ENCODE results near the gene RNF121.

The RNF121 gene

GRCh38 chr11:71995726-71996291, 67.0 kb downstream of the RNF121 start:
- no peak for TF ChIP-seq CTCF (conservative IDR thresholded peaks at IDR 0.05; ENCODE audit: low read depth)
- no peak for DNase-seq (ENCODE audit: low spot score)
- no peak overlapping the region for H3K27ac ChIP-seq
- ChIA-PET POLR2A (ENCODE audit: low non-redundant PET) (no interaction called here), CTCF (no interaction called here)

- no peak for DNase-seq (ENCODE audit: low spot score)
- ChIA-PET POLR2A (ENCODE audit: low non-redundant PET) (no interaction called here), CTCF (no interaction called here)
- no peak overlapping the region for H3K27ac ChIP-seq
- TF ChIP-seq CTCF (conservative IDR thresholded peaks at IDR 0.05; ENCODE audit: low read depth), result no peak
These were observed 67.7 kb downstream of the RNF121 start for GRCh38 chr11:71996517-71996916.

GRCh38 chr11:71996946-71997345, 68.1 kb downstream of the RNF121 start:
- DNase-seq (ENCODE audit: low spot score), result no peak
- POLR2A ChIA-PET (ENCODE audit: low non-redundant PET), result no interaction called here
- H3K27ac ChIP-seq, result no peak overlapping the region
- no peak for TF ChIP-seq CTCF (conservative IDR thresholded peaks at IDR 0.05; ENCODE audit: low read depth)
- CTCF ChIA-PET, result no interaction called here

DNA sequence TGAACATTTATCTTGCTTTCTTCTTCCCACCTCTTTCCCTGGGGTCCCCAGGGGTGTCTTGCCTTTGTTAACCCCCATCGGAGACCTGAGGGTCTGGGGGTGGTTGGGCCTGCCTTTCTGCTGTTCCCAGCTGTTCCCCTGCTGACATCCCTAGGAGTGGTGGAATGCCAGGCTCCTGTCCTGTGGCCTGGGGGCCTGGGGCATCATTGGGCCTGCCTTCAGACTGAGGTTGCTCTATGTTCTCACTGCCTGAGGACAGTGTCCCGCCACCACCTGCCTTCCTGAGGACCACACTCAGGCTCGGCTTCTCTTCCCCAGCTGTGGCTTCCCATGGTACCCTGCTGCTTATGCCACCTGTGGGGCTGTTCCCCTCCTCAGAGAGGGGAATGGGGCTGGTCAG, 68.7 kb downstream of the RNF121 start:
- ChIA-PET CTCF (interaction anchor here (1.2 kb wide), 1 partner anchor 185 kb away, joined by 5 read pairs; no protein-coding TSS in a partner anchor), POLR2A (ENCODE audit: low non-redundant PET) (no interaction called here)
- no peak for DNase-seq (ENCODE audit: low spot score)
- H3K27ac ChIP-seq, result no peak overlapping the region
- no peak for TF ChIP-seq CTCF (conservative IDR thresholded peaks at IDR 0.05; ENCODE audit: low read depth)

- DNase-seq (ENCODE audit: low spot score), result no peak
- TF ChIP-seq CTCF (conservative IDR thresholded peaks at IDR 0.05; ENCODE audit: low read depth), result no peak
- ChIA-PET CTCF (interaction anchor here (1.2 kb wide), 1 partner anchor 185 kb away, joined by 5 read pairs; no protein-coding TSS in a partner anchor), POLR2A (ENCODE audit: low non-redundant PET) (interaction anchor here (0.6 kb wide), 1 partner anchor 8 kb away, joined by 3 read pairs; no protein-coding TSS in a partner anchor)
- peak overlapping the region; percentile 56; the same call in 1 of the 2 replicates for H3K27ac ChIP-seq
These were observed 69.2 kb downstream of the RNF121 start for GRCh38 chr11:71998061-71998460.

DNA sequence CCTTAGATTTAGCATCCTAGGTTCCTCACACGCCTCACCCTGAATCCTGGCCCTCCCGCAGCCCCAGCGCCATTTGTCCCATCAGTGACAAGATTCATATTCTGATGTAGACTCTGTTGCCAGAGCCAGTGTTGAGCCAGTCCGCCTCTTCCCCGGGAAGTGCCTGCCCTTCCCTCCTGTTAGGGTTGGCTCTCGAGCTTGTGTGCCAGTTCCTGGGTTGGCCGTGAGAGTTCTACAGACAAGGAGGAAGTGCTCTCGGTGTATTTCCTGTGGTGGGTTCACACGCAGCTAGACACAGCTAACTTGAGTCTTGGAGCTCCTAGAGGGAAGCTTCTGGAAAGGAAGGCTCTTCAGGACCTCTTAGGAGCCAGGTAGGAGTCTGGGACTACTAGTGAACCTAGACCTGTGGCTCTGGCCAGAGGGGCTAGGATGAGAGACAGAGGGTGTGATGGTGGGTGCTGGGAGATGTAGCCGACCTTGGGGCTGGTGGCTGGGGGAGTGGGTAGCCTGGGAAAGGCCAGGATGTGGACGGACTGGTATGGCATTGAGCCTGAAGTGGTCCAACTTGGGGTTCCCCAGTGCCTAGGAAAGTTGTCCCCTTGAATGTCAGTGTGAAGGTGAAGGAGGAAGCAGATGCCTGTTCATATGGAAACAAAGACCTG, 69.9 kb downstream of the RNF121 start, which contains the start of gene IL18BP:
Gene IL18BP, plus strand, starts transcription at position 261 of the 662 bp plus-strand sequence. CDS start 1,076 bp downstream, outside the sequence.
- CTCF ChIA-PET, result no interaction called here
- POLR2A ChIA-PET (ENCODE audit: low non-redundant PET), result interaction anchor here (0.6 kb wide), 1 partner anchor 8 kb away, joined by 3 read pairs; no protein-coding TSS in a partner anchor
- TF ChIP-seq CTCF (conservative IDR thresholded peaks at IDR 0.05; ENCODE audit: low read depth), result no peak
- no peak for DNase-seq (ENCODE audit: low spot score)
- H3K27ac ChIP-seq, result peak within 1 kb of the TSS; percentile 56

Data from RWPE1 (cell line).